ENCODE measurements around the gene SMIM38. TPM values are rescaled to one million over a fixed set of nuclear protein-coding genes. Genes with fewer than 3 reads are reported as not detected.

The SMIM38 gene
- not detected in 2 replicates for total RNA-seq (2014; rRNA removed; shearing (Covaris generic))

DNA sequence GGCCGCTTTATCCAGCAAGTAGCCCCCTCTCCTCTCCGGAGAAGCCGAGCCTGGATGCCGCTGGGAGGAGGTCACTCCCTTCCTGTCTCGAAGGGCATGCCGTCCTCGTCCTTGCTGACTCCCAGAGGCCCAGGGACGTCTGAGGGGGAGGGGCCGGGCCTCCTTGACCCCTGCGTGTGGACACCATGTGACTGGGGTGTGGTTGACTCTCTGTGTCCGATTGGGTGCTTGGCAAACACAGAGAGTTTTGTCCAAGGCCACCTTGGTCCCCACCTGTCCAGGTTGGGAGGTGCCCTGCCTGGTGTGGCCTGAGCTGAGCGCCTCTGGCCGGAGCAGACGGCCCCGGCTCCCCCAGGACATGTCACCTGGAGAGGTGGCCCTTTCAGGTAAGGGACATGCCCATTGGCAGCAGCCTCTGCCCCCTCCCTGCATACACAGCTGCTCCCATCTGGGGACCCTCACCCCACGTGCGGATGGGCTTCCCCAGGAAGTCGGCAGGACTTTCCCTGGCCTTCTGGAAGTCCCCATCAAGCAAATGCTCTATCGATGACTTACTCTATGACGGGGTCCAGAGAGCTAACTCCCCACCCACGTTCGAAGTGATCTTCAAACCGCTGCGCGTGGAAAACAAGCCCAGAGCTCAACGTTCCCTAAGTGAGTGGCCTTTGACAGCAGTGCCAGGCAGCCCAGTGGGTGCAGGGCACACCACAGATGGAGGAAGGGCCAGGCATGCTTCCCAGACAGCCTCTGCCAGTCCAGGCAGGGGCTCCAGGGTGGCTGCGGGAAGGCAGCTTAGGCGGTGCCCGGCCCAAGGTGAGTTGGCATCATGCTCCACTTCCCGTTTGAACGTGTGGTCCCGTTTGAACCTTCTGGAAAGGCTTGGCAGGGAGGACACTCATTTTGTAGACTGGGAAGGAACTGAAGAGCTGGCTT lies at the start of gene SMIM38:
SMIM38 (plus strand) TSS at position 634 of the 933 bp plus-strand sequence. CDS start 1,912 bp downstream, outside the sequence.
- DNase-seq (ENCODE audit: low spot score): no peak

- peak; percentile 39 for DNase-seq (ENCODE audit: low spot score)
These were observed 49.5 kb upstream of the SMIM38 start for GRCh38 chr11:69106031-69106811.

DNA sequence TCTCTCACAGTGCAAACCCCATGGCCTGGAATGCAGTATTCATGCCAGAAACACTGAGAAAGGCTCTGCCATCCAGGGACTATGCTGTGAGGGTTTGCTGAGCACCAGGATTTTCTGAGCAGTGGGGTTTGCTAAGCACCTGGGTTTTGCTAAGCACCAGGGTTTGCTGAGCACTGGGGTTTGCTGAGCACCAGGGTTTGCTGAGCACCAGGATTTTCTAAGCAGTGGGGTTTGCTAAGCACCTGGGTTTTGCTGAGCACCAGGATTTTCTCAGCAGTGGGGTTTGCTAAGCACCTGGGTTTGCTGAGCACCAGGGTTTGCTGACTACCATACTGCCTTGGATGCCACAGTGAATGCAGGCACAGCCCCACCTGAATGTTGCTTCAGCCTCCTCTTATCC lies 48.3 kb upstream of the SMIM38 start:
- DNase-seq (ENCODE audit: low spot score): no peak

DNA sequence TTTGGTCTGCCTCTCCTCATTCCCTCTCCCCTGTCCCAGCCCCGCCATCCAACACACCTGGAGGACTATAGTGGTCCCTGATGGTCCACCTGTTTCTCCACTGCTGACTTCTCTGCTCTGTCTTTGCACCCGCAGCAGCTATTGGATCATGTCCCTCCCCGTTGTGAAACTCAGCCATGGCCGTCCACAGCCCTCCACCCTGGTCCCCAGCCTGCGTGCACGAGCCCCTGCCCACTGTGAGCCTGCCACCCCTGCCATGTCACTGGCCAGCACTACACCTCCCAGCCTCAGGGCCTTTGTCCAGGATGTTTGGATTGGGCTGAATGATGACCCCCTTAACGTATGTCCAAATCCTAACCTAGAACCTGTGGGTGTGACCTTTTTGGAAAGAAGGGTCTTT lies 47.7 kb upstream of the SMIM38 start:
- no peak for DNase-seq (ENCODE audit: low spot score)

GRCh38 chr11:69108559-69108958 lies 47.2 kb upstream of the SMIM38 start:
- DNase-seq (ENCODE audit: low spot score): no peak

- no peak for DNase-seq (ENCODE audit: low spot score)
These were observed 46.6 kb upstream of the SMIM38 start for GRCh38 chr11:69109101-69109500.

GRCh38 chr11:69110451-69110850 lies 45.3 kb upstream of the SMIM38 start:
- DNase-seq (ENCODE audit: low spot score): no peak

GRCh38 chr11:69111624-69112542 lies 43.9 kb upstream of the SMIM38 start:
- DNase-seq (ENCODE audit: low spot score): no peak

GRCh38 chr11:69113226-69113625 lies 42.5 kb upstream of the SMIM38 start:
- no peak for DNase-seq (ENCODE audit: low spot score)

GRCh38 chr11:69113646-69114340 lies 41.9 kb upstream of the SMIM38 start:
- no peak for DNase-seq (ENCODE audit: low spot score)

DNA sequence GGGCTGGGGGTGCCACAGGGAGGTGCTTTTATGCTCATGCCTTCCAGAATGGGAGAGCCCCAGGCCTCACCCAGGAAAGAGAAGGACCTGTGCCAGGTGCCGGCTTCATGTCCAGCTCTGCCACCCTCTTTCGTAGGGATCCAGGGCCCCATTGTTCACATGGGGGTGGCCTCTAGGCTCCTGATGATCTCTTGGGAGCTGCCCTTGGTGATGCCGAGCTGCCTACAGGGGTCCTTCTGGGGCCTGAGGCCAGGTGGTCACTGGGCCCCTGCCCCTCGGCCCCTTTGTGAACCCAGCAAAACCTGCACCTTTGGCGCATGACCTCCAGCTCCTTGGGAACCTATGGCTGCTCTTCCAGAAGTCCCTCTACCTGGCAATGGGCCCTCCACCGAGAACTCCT lies 41.4 kb upstream of the SMIM38 start:
- DNase-seq (ENCODE audit: low spot score): no peak

GRCh38 chr11:69114811-69115523 lies 40.8 kb upstream of the SMIM38 start:
- no peak for DNase-seq (ENCODE audit: low spot score)

- peak; percentile 53 for DNase-seq (ENCODE audit: low spot score)
These were observed 39.9 kb upstream of the SMIM38 start for GRCh38 chr11:69115586-69116560.

DNA sequence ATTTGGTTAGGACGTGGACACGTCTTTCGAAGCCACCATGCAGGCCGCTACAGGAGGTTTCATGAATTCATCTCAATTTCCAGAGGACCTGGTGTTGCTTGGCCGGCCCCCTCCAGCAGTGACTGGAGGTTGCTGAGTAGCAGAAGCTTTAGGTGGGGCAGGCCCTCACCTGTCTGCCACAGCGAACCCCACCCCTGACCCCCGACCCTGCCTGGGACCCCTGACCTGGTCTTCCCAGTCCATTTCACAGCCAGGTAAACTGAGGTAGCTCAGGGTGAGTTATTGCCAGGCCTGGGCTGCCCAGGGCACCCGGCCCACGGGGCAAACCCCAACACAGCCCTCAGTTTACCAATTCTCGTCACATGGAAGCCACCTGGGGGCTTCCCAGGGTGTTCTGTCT lies 39.1 kb upstream of the SMIM38 start:
- no peak for DNase-seq (ENCODE audit: low spot score)

DNA sequence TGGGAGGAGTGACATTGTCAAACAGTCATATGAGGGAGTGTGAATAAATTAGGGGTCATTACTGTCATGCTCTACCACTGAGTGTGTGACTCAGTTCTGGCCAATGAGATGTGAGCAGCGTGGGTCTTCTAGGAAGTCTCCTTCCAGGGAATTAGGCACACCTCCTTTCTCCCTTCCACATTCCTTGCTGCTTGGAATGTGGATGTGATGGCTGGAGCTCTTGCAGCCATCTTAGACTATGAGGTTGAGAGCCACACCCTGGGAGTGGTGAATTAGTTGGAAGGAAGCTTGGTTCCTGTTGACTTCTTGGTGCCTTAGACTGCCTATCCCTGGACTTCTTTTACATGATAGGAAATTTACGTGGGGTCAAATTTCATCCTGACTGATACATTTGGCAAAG lies 36.5 kb upstream of the SMIM38 start:
- no peak for DNase-seq (ENCODE audit: low spot score)

- no peak for DNase-seq (ENCODE audit: low spot score)
These were observed 35.4 kb upstream of the SMIM38 start for GRCh38 chr11:69120096-69120875.

DNA sequence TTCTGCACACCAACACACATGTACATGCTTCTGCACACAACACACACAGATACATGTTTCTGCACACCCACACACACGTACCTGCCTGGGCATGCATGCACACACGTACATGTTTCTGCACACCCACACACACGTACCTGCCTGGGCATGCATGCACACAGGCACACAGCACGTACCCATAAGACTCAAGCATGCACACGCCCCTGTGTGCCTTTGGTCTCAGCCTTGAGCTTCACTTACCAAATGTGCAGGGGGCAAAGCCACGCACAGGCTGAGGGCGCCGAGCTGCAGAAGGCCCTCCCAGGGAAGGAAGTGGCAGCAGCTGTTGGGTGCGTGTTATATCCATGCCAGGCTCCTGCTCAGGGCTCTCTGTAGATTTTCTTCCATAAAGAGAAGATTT lies 34.7 kb upstream of the SMIM38 start:
- no peak for DNase-seq (ENCODE audit: low spot score)
